HG02588 (cell line): ENCODE data around the gene STRA8.

Experiments
- ATAC-seq: cut with Tn5 transposase; IDR thresholded peaks from one replicate; pipeline ENCODE4 v1.9.1; 2021; ENCODE audit warnings: mild to moderate bottlenecking, moderate library complexity; ENCODE audit not compliant: unreplicated experiment

The STRA8 gene

DNA sequence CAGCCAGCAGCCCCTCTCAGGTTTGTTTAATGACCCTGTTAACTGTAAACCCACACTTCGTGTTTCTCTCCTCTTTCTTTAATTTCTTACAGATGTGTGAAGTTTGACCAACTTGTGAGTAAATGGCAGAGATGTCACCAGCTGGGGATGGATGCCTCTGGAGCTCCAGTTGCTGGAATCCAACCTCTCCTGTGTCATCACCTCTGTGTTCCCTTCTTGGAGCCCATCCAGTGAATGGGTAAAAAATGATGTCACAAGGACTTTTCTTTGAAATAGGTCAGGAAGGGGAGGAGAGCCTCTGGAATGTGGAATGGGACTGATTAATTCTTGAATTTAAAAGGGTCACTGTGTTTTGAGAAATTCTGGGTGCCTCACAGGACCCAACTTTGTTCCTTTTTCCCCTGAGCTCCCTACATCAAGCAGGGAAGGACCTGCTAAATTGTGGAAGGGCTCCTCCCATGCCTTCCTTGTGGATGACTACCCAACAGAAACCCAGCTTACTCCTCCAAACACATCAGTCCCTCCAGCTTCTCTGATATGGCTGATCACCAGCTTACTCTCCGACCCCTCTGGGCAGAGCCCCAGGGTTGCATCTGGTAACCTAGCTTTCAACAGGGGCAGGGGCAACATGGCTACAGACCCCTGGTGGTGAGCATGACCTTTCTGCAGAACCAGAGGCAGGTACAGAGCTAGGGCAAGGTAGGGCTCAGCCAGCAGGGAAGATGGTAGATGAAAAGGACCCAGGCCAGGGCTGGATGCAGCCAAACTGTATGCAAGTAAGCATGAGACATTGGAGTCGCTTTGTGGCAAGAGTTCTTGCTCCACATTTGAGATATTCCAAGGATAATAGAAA is 67.5 kb downstream of the STRA8 start:
- no peak for ATAC-seq
